Keratinocyte (primary cell): ENCODE results near the gene DEDD2. TPM values are rescaled to one million over a fixed set of nuclear protein-coding genes. Genes with fewer than 3 reads are reported as not detected.

Experiments
- DNase-seq: peaks from one replicate; pipeline ENCODE4 v3.0.0-alpha.2; 2011; ENCODE audit warnings: low read depth, missing footprints, low spot score
- FAIRE-seq: peaks from 2 replicates; lab custom pipeline; 2011; peaks lifted over from hg19 to GRCh38; lab: Jason Lieb, UNC
- H2AFZ ChIP-seq: 2 replicates; pipeline ENCODE4 v1.6.0; 2012; ENCODE audit warnings: low read length, control low read depth, inconsistent platforms; ENCODE audit not compliant: control insufficient read depth
- H3K27ac ChIP-seq: 2 replicates; pipeline ENCODE4 v1.5.1; 2011; ENCODE audit warnings: low read length; ENCODE audit not compliant: control insufficient read depth, insufficient read depth
- H3K27me3 ChIP-seq: 3 replicates; pipeline ENCODE4 v1.6.0; 2011; ENCODE audit warnings: low read length; ENCODE audit not compliant: control insufficient read depth, insufficient read depth; ENCODE audit errors: extremely low read depth
- H3K36me3 ChIP-seq, 2 experiments: 2 replicates in 1 of 2; 3 replicates in 1 of 2; pipeline ENCODE4 v1.5.1; 2011; ENCODE audit warnings: low read length in 2 of 2, mild to moderate bottlenecking in 1 of 2; ENCODE audit not compliant: control insufficient read depth in 2 of 2, insufficient read depth in 2 of 2; ENCODE audit errors: extremely low read depth in 1 of 2
- H3K4me1 ChIP-seq: 3 replicates; pipeline ENCODE4 v1.5.1; 2011; ENCODE audit warnings: low read length; ENCODE audit not compliant: control insufficient read depth, insufficient read depth; ENCODE audit errors: extremely low read depth
- H3K4me2 ChIP-seq: 3 replicates; pipeline ENCODE4 v1.6.0; 2011; ENCODE audit warnings: low read depth, low read length; ENCODE audit not compliant: control insufficient read depth, insufficient read depth; ENCODE audit errors: extremely low read depth
- H3K4me3 ChIP-seq, 3 experiments: fragments of 200-600 bp in 1 of 3; sonication (generic) in 1 of 3; 2 replicates in 2 of 3; 3 replicates in 1 of 3; pipeline ENCODE4 v1.5.1; 2011 to 2016; ENCODE audit warnings: low read length in 3 of 3, mild to moderate bottlenecking in 3 of 3, control low read depth in 2 of 3, inconsistent platforms in 1 of 3, low read depth in 1 of 3, mixed read lengths in 1 of 3, mixed run types in 1 of 3, moderate library complexity in 1 of 3; ENCODE audit not compliant: control insufficient read depth in 2 of 3, insufficient read depth in 2 of 3; ENCODE audit errors: extremely low read depth in 1 of 3
- H3K79me2 ChIP-seq: 2 replicates; pipeline ENCODE4 v1.6.0; 2012; ENCODE audit warnings: low read length; ENCODE audit not compliant: control insufficient read depth, insufficient read depth
- H3K9ac ChIP-seq: 3 replicates; pipeline ENCODE4 v1.6.0; 2011; ENCODE audit warnings: low read length; ENCODE audit not compliant: control insufficient read depth, insufficient read depth; ENCODE audit errors: extremely low read depth
- H3K9me1 ChIP-seq: 3 replicates; pipeline ENCODE4 v1.6.0; 2011; ENCODE audit warnings: low read length; ENCODE audit not compliant: control insufficient read depth, insufficient read depth; ENCODE audit errors: extremely low read depth
- H3K9me3 ChIP-seq: 2 replicates; pipeline ENCODE4 v1.5.1; 2012; ENCODE audit warnings: low read depth, low read length; ENCODE audit not compliant: control insufficient read depth
- H4K20me1 ChIP-seq: 3 replicates; pipeline ENCODE4 v1.6.0; 2011; ENCODE audit warnings: low read length; ENCODE audit not compliant: control insufficient read depth, insufficient read depth; ENCODE audit errors: extremely low read depth
- CTCF ChIP-seq, 3 experiments: IDR thresholded peaks in 1 of 3; conservative IDR thresholded peaks in 1 of 3; optimal IDR thresholded peaks in 1 of 3; 2 replicates in 2 of 3; 3 replicates in 1 of 3; pipeline versions ENCODE3 to v1.5.1; 2011; ENCODE audit warnings: low read length in 3 of 3, mild to moderate bottlenecking in 3 of 3, moderate library complexity in 2 of 3, control low read depth in 1 of 3, inconsistent platforms in 1 of 3; ENCODE audit not compliant: insufficient read depth in 2 of 3; ENCODE audit errors: extremely low read depth in 1 of 3
- EZH2 ChIP-seq: IDR thresholded peaks from one replicate; pipeline ENCODE4 v1.6.1; 2012; ENCODE audit warnings: inconsistent platforms, mild to moderate bottlenecking, low read length, moderate library complexity
- dilution Hi-C: fragments of 300-500 bp; cut with MboI; formaldehyde crosslinking; loops from one replicate; pipeline ENCODE4 v1.7.0; 2020; ENCODE audit warnings: low sequenced_read_pairs; ENCODE audit not compliant: extremely low pct_ligation_motif_present
- polyA plus RNA-seq, 5 experiments: library from polyadenylated mRNA; depleted of rRNA in 3 of 5; stranded (reverse) in 3 of 5; stranded (forward) in 1 of 5; unstranded in 1 of 5; fragments of >200 nt; gene quantifications; 1 replicate in 1 of 5; 2 replicates in 3 of 5; 3 replicates in 1 of 5; pipeline versions ENCODE4 v1.2.1 to v1.2.3, GENCODE V29; 2011 to 2012; ENCODE audit warnings: missing spikeins in 2 of 5, low read depth in 1 of 5, low replicate concordance in 1 of 5

DEDD2 gene
- polyA plus RNA-seq, 1 donor (not counting 4 experiments of a cell fraction or from before 2014, with no cell fraction given): 20.8 TPM

- Histone ChIP-seq H3K27me3 (peaks cover 18% of the 10 kb centered on the region), H3K9me3 (no peaks in the 10 kb centered on the region), H3K4me1 (no peaks in the 10 kb centered on the region), H3K4me3 (no peak overlapping the region), H3K4me2 (no peak overlapping the region), H3K27ac (no peak overlapping the region), H3K9ac (no peak overlapping the region), H2AFZ (no peak overlapping the region), H3K9me1 (no peaks in the 10 kb centered on the region), H3K36me3 (no peaks in the 10 kb centered on the region), H3K79me2 (no peaks in the 10 kb centered on the region), H4K20me1 (no peaks in the 10 kb centered on the region)
- FAIRE-seq: no peak
- no peak for TF ChIP-seq CTCF (optimal IDR thresholded peaks at IDR 0.05 in 1 of 3, IDR thresholded peaks at IDR 0.05 in 1 of 3, conservative IDR thresholded peaks at IDR 0.05 in 1 of 3; ENCODE audit: extremely low read depth in 1 of 3, insufficient read depth in 2 of 3, low read length in 3 of 3)
- no peak for TF ChIP-seq EZH2
- no peak for DNase-seq
- dilution Hi-C loops: no loop called here
Measured at GRCh38 chr19:42165146-42165545, 52.3 kb downstream of the DEDD2 start.

DNA sequence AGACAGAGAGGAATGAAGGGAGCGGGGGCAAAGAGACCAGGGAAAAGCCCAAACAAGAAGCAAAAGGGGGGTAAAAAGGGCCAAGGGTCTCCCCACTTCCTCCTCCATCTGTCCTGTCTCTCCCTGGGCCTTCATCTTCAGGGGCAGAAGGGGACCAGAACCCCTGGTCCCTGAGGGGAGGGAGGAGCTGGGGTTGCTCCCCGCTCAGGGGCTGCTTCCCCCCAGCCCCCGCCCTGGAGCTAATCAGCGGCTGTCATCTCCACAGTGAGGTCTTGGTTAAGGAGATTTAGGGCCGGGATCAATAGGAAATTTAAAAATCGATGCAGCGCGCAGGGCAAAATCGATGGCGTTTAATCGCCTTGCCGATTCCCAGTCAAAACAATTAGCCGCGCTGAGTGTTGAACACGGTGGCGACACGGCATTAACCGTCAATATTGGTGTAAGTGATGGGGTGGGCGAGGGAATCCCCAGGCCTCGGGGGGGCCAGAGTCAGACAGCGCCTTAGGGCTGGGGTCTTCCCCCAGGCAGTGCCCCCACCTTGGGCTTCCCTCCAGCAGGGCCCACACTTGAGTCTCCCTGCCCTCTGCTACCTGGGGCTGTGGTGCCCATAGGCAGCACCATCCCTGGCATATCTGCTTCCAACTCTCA, 55.7 kb downstream of the DEDD2 start:
- Histone ChIP-seq H3K4me1 (no peaks in the 10 kb centered on the region), H3K9me3 (no peaks in the 10 kb centered on the region), H3K9ac (no peak overlapping the region), H4K20me1 (no peaks in the 10 kb centered on the region), H3K9me1 (no peaks in the 10 kb centered on the region), H3K36me3 (no peaks in the 10 kb centered on the region), H3K4me2 (no peak overlapping the region), H3K4me3 (no peak overlapping the region), H2AFZ (no peak overlapping the region), H3K27me3 (peaks cover 31% of the 10 kb centered on the region), H3K27ac (no peak overlapping the region), H3K79me2 (no peaks in the 10 kb centered on the region)
- TF ChIP-seq CTCF (optimal IDR thresholded peaks at IDR 0.05 in 1 of 3, IDR thresholded peaks at IDR 0.05 in 1 of 3, conservative IDR thresholded peaks at IDR 0.05 in 1 of 3; ENCODE audit: extremely low read depth in 1 of 3, insufficient read depth in 2 of 3, low read length in 3 of 3): no peak
- no peak for TF ChIP-seq EZH2
- dilution Hi-C loops: no loop called here
- no peak for DNase-seq
- FAIRE-seq: no peak
